ENCODE results near the gene ANXA4. TPM values are rescaled to one million over a fixed set of nuclear protein-coding genes. Genes with fewer than 3 reads are reported as not detected.

Gene ANXA4
- total and polyA plus RNA-seq, 2 of the 13 experiments (the other 11 are each of a cell fraction or from before 2014, with no cell fraction given), result 155 to 168 TPM

- TF ChIP-seq ZBTB39 (CRISPR knock-in tag; IDR thresholded peaks at IDR 0.05) (0 out of 2 replicates have a peak, but pooled peaks have one; percentile 6), ZNF180 (CRISPR knock-in tag; IDR thresholded peaks at IDR 0.05; ENCODE audit: borderline replicate concordance, low read depth) (no peak), PHF8 (CRISPR knock-in tag; IDR thresholded peaks at IDR 0.05) (0 out of 2 replicates have a peak, but pooled peaks have one; percentile 7), FOSL2 (CRISPR knock-in tag; IDR thresholded peaks at IDR 0.05) (no peak), ZFP91 (CRISPR knock-in tag; IDR thresholded peaks at IDR 0.05; ENCODE audit: borderline replicate concordance) (no peak), SMAD3 (CRISPR knock-in tag; IDR thresholded peaks at IDR 0.05) (no peak), TP53 (CRISPR knock-in tag; conservative IDR thresholded peaks at IDR 0.05) (no peak), NR1H2 (CRISPR knock-in tag; IDR thresholded peaks at IDR 0.05; ENCODE audit: borderline replicate concordance, low read depth) (no peak)
Measured at GRCh38 chr2:69780921-69781320, 39.0 kb downstream of the ANXA4 start (continued).

Measured in HepG2 (cell line).